Measurements from ENCODE around the gene ADIRF. TPM values are rescaled to one million over a fixed set of nuclear protein-coding genes. Genes with fewer than 3 reads are reported as not detected.

Gene ADIRF
- 50.6 and 78.0 TPM in 2 replicates for total RNA-seq

GRCh38 chr10:86968271-86968993, at the start of gene ADIRF:
ADIRF (plus strand) TSS chr10:86968482; CDS start chr10:86968545, 63 bp downstream.

GRCh38 chr10:86957471-86958115, 10.7 kb upstream of the ADIRF start, which contains the start of gene MMRN2:
MMRN2 (minus strand) TSS chr10:86957615; CDS start chr10:86957541, 74 bp downstream.

GRCh38 chr10:86958116-86958900, 10.0 kb upstream of the ADIRF start, which contains the start of gene SNCG:
SNCG (plus strand) TSS chr10:86958599; CDS start chr10:86958698, 99 bp downstream.

GRCh38 chr10:87020056-87020455, 51.8 kb downstream of the ADIRF start, which contains the start of gene FAM25A:
FAM25A (plus strand) TSS chr10:87020294; CDS start chr10:87020325, 31 bp downstream.

Small RNAs within 50 kb of the gene (small RNA-seq; reads per million reads assigned to genes)
- gene BMS1P3 (not detected), gene FAM25A (not detected)

Other genes with a start within 250 kb of the ADIRF start
- gene BMPR1A, start 211.9 kb upstream of the ADIRF start, total RNA-seq: 90.9 and 96.3 TPM in 2 replicates
- gene MMRN2, start 10.9 kb upstream of the ADIRF start, total RNA-seq: 5.2 and 6.1 TPM in 2 replicates
- 17.6 and 20.6 TPM in 2 replicates for gene SNCG, start 9.9 kb upstream of the ADIRF start, total RNA-seq
- not detected in 2 replicates for gene FAM25A, start 51.8 kb downstream of the ADIRF start, total RNA-seq
- gene GLUD1, start 126.4 kb downstream of the ADIRF start, total RNA-seq: 180 and 203 TPM in 2 replicates
- 36.3 and 39.5 TPM in 2 replicates for gene SHLD2, start 126.7 kb downstream of the ADIRF start, total RNA-seq

Measured in articular chondrocyte of knee joint (primary cell).